T-helper 2 cell (primary cell): ENCODE measurements around the gene IL6ST.

Source experiments
- DNase-seq, 5 experiments: peaks; one replicate each; pipeline versions ENCODE4 v3.0.0 to v3.0.0-alpha.2; 2012 to 2022

Gene IL6ST

DNA sequence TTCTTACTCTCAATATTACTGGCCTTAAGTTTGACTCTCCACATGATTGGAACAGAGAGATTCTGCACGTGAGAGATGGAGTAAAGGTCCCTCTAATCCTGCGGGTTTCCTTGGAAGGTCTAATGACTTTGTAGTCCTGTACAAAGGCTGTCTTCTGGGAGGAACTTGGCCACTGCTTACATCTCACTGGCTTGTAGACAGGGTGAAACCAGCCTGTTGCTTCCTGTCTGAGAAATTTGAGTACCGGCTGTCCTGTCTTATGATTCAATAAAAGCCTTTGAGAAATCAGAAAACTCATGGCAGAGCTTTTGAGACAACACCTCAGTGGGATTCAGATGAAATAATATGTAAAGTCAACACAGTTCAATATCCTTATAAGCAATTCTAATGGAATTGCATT lies 100.6 kb downstream of the IL6ST start:
- DNase-seq: peak in 1 of 5 experiments; percentile 52

- no peak for DNase-seq
These were observed 102.3 kb downstream of the IL6ST start for GRCh38 chr5:55892479-55892878.

DNA sequence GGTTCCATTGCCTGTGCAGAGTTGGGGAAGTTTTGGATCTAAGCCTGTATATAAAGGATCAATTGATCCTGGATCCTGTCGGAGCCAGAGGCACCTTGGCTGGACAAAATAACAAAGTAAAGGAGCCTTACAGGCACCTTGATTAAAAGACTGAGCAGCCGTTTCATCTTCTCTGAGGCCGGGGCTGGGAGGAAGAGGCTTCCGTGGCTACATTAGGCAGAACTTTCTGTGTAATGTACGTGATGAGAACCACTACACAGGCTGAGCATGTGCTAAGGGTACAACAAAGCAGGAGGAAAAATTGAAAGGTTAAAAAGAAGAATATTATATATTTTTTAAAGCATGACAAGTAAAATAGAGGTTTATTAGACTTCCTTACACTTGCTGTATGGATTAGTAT lies 106.6 kb downstream of the IL6ST start:
- no peak for DNase-seq

DNA sequence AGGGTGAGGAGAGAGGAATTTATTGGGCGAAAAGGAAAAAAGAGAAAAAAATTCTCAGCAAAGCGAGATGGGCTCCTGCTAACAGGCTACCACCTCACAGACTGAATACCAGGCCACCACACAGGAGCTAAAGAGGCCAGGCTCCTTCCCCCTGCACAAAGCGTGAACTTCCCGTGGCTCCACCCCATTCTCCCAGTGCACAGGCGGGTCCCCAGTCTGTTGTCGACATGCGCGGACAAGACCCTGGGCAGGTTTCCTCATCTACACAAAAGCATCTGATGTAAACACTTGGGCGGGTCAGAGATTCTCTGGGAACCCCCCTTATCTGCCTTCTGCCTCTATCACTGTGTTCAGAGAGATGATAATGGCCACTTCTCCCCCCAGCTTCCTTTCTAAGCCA lies 109.4 kb downstream of the IL6ST start:
- DNase-seq: no peak
